Smooth muscle cell (in vitro differentiated cells): Measurements from ENCODE around the gene KCNK17. TPM values are rescaled to one million over a fixed set of nuclear protein-coding genes. Genes with fewer than 3 reads are reported as not detected.
A peak's percentile ranks its signal among the peaks of the same experiment; 100 is the strongest.

Source experiments
- DNase-seq: peaks from one replicate; lab custom pipeline; 2025; ENCODE audit not compliant: unreplicated experiment; lab: John Stamatoyannopoulos, UW
- H2AFZ ChIP-seq: fragments of 200-600 bp; sonication (generic); 2 replicates; pipeline ENCODE4 v1.6.0; 2016; ENCODE audit warnings: antibody characterized with exemption, low read depth, mild to moderate bottlenecking
- H3F3A ChIP-seq: fragments of 200-600 bp; sonication (generic); 2 replicates; pipeline ENCODE4 v1.6.0; 2017; ENCODE audit warnings: antibody characterized with exemption, low read depth
- H3K27ac ChIP-seq: fragments of 200-600 bp; sonication (generic); 2 replicates; pipeline ENCODE4 v1.5.1; 2016; ENCODE audit warnings: low read depth, mild to moderate bottlenecking
- H3K27me3 ChIP-seq: fragments of 200-600 bp; sonication (generic); 2 replicates; pipeline ENCODE4 v1.6.1; 2016; ENCODE audit warnings: low read depth, mild to moderate bottlenecking
- H3K36me3 ChIP-seq: fragments of 200-600 bp; sonication (generic); 2 replicates; pipeline ENCODE4 v1.5.1; 2016; ENCODE audit warnings: low read depth
- H3K4me1 ChIP-seq: fragments of 200-600 bp; sonication (generic); 2 replicates; pipeline ENCODE4 v1.5.1; 2016; ENCODE audit warnings: low read depth
- H3K4me2 ChIP-seq: fragments of 200-600 bp; sonication (generic); 2 replicates; pipeline ENCODE4 v1.6.0; 2016; ENCODE audit warnings: mild to moderate bottlenecking
- H3K4me3 ChIP-seq: fragments of 200-600 bp; sonication (generic); 2 replicates; pipeline ENCODE4 v1.5.1; 2016; ENCODE audit warnings: mild to moderate bottlenecking
- H3K79me2 ChIP-seq: fragments of 200-600 bp; sonication (generic); 2 replicates; pipeline ENCODE4 v1.6.0; 2016; ENCODE audit warnings: low read depth, mild to moderate bottlenecking
- H3K9ac ChIP-seq: fragments of 200-600 bp; sonication (generic); 2 replicates; pipeline ENCODE4 v1.6.0; 2016; ENCODE audit warnings: low read depth
- H3K9me3 ChIP-seq: fragments of 200-600 bp; sonication (generic); replicated peaks from 2 replicates; pipeline ENCODE4 v1.5.1; 2016; ENCODE audit warnings: low read depth
- H4K20me1 ChIP-seq: fragments of 200-600 bp; sonication (generic); 2 replicates; pipeline ENCODE4 v1.6.0; 2016; ENCODE audit warnings: low read depth
- WGBS: methylation state at CpG from one replicate; pipeline ENCODE4 v1.1.7; 2016; ENCODE audit warnings: low lambda C conversion rate; 5-methylcytosine and 5-hydroxymethylcytosine counted together
- polyA plus RNA-seq: library from polyadenylated mRNA; unstranded; fragments of >200 nt; fragmentation: Nextera tagmentation; extraction: Ambion mirVana; gene quantifications from 2 replicates; pipeline ENCODE4 v1.2.1, GENCODE V29; 2016
- total RNA-seq: library from RNA; depleted of rRNA; stranded (reverse); fragments of >200 nt; gene quantifications from 2 replicates; pipeline ENCODE4 v1.2.3, GENCODE V29; 2014
- TF ChIP-seq, protein P1 (sequence below): fragments of 200-600 bp; sonication (generic); IDR thresholded peaks from 2 replicates; pipeline ENCODE4 v1.5.1; 2017; ENCODE audit warnings: borderline replicate concordance, mild to moderate bottlenecking, antibody characterized with exemption; ENCODE audit not compliant: insufficient read depth, poor library complexity, severe bottlenecking

The KCNK17 gene
- total and polyA plus RNA-seq, 2 experiments from 2014 or later: not detected

DNA sequence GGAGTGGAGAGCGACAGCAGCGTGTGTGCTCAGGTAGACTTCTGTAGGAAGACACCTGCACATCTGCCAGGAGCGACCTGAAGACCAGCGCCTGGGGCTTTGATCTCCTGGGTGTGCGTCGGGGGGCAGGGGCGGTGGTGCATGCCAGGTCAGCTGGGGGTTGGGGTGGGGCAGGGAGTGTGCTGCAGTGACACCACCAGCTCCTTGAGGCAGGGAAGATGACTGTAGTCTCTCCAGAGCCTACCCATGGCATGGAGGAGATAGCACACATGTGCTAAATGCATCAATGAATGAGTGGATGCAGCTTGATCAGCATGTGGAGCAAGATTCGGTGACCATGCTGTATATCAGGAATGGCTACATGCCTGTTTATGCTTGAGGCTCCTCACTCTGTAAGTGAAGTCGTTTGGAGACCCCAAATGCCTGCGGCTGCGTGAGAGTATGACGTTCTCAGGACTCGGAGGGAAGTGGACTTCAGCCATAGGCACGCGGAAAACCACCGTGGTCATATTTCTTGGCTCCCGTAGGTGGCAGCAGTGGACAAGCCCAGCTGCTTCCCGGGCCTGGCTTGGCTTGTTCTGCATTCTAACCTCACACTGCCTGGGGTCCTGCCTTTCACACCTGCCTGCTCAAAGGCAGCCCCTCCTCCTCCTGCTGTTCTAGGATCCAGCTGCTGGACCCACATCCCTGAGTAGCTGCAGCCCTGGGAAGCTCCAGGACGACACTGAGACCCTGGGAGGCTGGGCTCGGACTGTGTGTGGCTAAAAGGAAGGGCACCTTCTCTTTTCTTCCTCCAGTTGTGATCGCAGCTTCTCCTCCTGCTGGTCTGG, 47.7 kb upstream of the KCNK17 start:
- H3K4me1 ChIP-seq: no peaks in the 10 kb centered on the region
- H3F3A ChIP-seq: no peaks in the 10 kb centered on the region
- no peaks in the 10 kb centered on the region for H4K20me1 ChIP-seq
- no peak overlapping the region for H3K4me3 ChIP-seq
- H3K27me3 ChIP-seq: no peaks in the 10 kb centered on the region
- H3K9ac ChIP-seq: no peak overlapping the region
- no peaks in the 10 kb centered on the region for H3K36me3 ChIP-seq
- 26% methylated on average over 16 of the region's 21 CpGs for WGBS
- TF ChIP-seq, protein P1, sequence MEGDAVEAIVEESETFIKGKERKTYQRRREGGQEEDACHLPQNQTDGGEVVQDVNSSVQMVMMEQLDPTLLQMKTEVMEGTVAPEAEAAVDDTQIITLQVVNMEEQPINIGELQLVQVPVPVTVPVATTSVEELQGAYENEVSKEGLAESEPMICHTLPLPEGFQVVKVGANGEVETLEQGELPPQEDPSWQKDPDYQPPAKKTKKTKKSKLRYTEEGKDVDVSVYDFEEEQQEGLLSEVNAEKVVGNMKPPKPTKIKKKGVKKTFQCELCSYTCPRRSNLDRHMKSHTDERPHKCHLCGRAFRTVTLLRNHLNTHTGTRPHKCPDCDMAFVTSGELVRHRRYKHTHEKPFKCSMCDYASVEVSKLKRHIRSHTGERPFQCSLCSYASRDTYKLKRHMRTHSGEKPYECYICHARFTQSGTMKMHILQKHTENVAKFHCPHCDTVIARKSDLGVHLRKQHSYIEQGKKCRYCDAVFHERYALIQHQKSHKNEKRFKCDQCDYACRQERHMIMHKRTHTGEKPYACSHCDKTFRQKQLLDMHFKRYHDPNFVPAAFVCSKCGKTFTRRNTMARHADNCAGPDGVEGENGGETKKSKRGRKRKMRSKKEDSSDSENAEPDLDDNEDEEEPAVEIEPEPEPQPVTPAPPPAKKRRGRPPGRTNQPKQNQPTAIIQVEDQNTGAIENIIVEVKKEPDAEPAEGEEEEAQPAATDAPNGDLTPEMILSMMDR: peak; percentile 73
- peak overlapping the region; percentile 58 for H3K4me2 ChIP-seq
- H3K9me3 ChIP-seq: no peaks in the 10 kb centered on the region
- H3K27ac ChIP-seq: peak overlapping the region; percentile 14
- peak; percentile 29 for DNase-seq
- H2AFZ ChIP-seq: peak overlapping the region; percentile 43
- no peaks in the 10 kb centered on the region for H3K79me2 ChIP-seq

DNA sequence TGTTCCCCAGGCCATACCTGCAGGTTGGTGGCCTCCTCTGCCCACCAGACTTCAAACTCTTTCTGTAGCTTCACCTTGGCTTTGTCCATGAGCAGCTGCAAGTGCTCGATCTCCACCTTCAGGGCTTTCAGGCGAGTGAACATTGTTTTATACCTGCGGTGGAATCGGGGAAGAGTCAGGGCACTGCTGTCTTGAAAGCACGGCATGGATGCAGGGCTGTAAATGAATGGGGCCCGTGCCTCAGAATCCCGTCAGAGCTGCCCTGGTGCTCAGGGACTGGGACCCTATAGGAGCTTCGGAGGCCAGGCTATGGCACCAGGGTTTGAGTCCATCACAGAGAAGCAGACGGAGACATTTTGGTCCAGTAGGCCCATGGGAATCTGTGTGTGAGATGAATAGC, 46.2 kb upstream of the KCNK17 start:
- Histone ChIP-seq H3K27ac (no peak overlapping the region), H3K4me1 (no peaks in the 10 kb centered on the region), H3K79me2 (no peaks in the 10 kb centered on the region), H3K27me3 (no peaks in the 10 kb centered on the region), H3K9me3 (no peaks in the 10 kb centered on the region), H3F3A (no peaks in the 10 kb centered on the region), H3K9ac (no peak overlapping the region), H2AFZ (no peak overlapping the region), H3K4me3 (no peak overlapping the region), H4K20me1 (no peaks in the 10 kb centered on the region), H3K36me3 (no peaks in the 10 kb centered on the region), H3K4me2 (no peak overlapping the region)
- TF ChIP-seq, protein P1: no peak
- WGBS: 87% methylated on average over 9 of the region's 9 CpGs
- no peak for DNase-seq

DNA sequence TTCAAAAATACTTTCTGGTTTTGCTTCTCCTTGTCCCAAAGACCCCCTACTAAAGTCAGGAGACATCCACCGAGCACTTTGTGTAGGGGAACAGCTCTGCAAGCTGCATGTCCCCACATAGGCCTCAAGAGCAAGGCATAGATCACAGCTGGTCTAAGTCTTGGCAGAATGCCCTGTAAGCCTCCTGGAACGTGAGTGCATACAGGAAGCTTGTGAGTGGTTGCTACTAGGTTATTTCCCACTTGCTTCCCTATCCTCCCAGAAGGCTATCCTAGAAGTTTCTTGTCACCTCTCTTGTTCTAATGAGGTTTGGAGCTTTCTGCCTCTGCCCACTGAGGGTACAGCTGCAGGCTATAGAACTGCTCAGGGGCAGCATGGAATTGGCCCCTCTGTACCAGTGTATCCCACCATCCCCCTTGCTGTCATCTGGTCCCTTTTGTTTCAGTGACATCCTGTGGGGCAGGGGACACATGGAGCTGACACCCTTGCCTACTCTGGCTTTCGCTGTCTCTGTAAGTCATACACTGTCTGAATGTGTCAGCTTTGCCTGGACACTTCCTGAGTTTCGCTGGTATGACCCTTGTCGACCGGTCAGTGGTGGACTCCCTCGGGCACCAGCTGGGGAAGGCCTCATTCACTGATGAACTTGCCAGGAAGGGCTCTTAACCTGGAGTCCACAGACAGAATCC, 43.9 kb upstream of the KCNK17 start:
- Histone ChIP-seq H3K36me3 (no peaks in the 10 kb centered on the region), H4K20me1 (no peaks in the 10 kb centered on the region), H3K4me3 (no peak overlapping the region), H3K9me3 (no peaks in the 10 kb centered on the region), H3K27me3 (peaks cover 3% of the 10 kb centered on the region), H3K27ac (no peak overlapping the region), H2AFZ (no peak overlapping the region), H3K9ac (no peak overlapping the region), H3K4me1 (no peaks in the 10 kb centered on the region), H3K4me2 (no peak overlapping the region), H3K79me2 (no peaks in the 10 kb centered on the region), H3F3A (no peaks in the 10 kb centered on the region)
- DNase-seq: no peak
- TF ChIP-seq, protein P1: no peak
- WGBS: 77% methylated on average over 7 of the region's 7 CpGs
